SK-N-DZ (cell line): ENCODE data around the gene TEX14.
A peak's percentile ranks its signal among the peaks of the same experiment; 100 is the strongest.

Source experiments
- DNase-seq: peaks from one replicate; pipeline ENCODE4 v3.0.0-alpha.2; 2015; ENCODE audit warnings: low spot score
- small RNA-seq, 2 experiments: library from RNA; depleted of rRNA; stranded (forward); fragments of <200 nt; gene quantifications; one replicate each; pipeline ENCODE3, GENCODE V24; 2014

Gene TEX14

DNA sequence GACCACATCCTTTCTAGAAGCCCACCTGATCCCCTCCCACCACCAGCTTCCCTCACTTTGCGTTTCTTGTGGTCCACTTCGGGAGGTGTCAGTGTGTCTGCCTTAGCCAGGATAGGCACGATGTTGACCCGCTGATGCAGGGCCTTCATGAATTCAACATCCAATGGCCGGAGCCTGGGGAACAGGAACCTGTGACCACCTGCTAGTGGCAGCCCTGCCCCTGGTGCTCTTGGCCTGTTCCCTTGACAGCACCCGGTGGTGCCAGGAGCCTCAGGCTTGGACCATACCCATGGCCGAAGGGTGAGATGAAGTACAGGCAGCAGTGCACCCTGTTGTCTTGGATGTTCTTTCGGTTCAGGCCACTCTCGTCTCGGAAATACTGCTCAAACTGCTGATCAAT is 170.2 kb downstream of the TEX14 start:
- no peak for DNase-seq

DNA sequence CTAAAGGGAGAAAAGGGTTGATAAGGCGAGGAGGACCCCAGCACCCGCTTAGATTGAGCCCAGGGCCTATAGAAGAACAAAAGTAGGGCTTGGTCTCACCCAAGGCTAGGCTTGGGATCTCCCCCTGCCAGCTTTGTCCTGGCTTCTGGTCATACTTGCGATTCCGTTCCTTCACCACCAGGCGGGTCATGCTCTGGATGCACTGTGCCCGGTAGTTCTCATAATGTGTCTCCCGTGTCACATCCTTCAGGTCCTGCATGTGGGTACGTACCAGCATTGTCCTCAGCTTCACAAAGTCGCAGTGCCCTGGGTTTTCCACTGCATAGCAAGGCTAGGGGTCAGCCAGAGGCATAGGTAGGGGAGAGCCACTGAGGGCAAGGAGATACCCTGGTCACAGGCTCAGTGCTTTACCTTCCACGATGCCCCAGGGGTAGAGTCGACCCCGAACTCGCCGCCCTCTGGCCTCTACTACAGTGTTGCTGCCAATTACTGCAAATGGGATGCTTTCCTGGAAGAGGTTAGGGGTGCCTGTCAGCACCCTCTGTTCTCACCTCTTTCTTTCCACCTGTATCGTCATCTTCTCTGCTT is 170.9 kb downstream of the TEX14 start:
- peak; percentile 66 for DNase-seq

DNA sequence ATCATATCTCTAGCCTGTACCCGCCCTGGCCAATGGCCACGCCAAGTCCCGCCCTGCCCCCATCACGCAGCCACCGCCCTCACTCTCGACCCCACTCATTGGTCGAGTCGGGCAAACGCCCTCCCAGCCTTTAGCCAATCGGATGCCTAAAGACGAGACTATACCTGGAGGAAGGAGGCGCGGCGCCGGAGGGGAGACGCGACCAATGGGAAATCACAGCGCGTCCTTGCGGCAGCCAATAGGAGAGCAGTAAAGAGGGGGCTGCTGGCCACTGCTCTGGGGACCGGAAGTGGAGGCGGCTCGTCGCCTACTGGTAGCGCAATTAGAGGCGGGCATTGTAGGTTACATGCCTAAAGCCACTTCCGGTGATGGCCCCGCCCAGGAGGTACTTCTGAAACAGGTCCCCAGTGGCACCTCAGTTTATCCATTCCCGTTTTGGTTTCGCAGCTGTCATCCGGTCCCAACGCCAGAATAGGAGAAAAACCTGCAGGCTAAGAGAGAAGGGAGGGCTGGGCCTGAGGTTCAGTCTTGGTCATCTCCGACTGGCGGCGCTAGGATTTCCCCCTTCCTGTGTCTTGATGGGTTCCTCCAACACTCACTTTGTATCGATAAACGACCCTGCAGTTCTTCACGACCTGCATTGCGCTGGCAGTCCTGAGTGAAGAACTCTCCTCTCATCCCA is 173.8 kb downstream of the TEX14 start:
- peak; percentile 100 for DNase-seq

DNA sequence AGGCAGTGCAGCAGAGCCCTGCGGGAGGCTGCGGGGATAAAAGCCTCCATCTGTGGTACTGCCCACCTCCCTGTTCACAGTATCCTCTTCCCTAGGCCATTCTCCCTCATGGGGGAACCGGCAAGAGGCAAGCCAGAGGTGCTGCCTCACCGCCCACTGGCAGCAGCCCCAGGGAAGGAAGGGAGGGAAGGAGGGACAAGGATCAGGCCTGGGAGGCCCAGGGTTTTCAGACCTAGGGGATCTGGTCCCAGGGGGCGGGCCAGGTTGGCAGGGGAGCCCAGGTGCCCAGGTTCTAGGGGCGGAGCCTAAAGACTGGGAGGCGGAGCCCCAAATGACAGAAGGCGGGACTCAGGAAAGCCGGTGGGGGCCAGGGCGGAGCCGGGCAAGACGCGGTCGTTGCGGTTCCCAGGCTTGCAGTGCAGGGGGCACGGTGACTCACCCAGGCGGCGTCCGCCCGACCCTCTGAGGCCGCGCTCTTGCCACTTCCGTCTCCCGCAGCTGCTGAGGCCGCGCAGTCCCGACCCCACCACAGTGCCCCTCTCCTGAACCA is 174.4 kb downstream of the TEX14 start:
- DNase-seq, result no peak

DNA sequence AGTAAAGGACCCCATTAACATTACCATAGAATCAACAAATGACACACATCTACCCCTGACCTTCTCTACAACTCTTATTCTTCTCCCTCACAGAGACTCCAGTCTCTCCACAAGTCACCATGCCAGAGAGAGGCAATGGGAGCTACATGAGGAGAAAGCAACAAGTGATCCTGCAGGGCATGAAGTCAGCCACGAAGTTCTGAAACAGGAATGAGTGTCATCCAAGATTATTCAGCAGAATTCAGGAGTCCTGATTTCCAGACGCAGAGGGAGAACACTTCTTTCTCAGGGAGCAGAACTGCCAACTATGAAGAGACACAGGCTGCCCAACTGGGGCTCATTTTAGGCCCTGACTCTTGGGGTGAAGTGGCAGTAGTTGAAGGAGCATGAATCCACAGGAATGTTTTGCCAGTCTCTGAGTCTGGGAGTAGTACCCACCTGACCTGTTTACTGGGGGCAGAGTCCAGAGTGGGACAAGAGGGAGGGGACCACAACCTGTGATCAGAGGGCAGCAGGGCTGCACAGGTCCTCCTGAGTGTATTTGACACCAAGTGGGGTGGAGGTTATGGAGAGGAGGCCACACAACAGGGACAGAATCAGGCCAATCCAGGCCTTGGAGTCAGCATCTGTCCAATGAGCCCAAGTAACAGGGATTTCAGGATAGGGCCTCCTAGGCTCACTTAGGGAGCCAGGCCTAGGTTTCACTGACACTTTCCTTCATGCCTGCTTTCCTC is 175.0 kb downstream of the TEX14 start:
- DNase-seq, result no peak

DNA sequence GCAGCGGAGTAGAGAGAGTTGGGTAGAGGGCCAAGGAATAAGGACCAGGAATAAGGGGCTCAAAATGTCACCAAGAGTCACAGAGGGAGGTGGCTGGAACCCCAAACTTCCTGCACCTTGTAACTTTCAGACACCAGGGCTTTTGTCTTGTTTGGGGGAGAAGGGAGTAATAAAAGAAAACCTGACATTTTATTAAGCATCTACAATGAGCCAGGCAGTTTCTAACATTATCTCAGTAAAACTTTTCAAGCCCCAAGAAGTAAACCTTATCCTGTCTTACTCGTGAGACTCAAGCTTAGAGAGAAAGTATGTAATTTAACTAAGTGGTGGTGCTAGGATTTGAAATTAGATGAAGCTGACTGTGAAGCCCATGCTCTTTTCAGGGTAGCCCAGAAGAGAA is 176.6 kb downstream of the TEX14 start:
- DNase-seq, result no peak

DNA sequence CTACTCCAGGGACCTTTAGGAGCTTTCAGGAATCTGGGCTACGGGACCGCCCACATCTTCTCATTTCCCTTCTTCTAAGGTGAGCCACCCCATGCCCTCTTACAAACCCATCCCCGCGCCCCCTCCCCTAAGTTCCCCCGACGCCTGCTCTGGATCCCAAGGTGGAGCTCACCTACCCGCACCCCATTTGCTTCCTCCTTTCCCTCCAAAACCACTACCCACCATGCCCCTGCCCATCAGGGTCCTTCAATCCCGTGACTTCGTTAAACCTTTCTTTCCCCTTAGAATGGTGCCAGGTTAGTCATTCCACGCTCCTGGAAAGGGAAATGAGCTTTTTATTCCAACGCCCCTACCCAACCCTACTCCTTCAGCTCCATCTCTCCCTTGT is 177.1 kb downstream of the TEX14 start:
- DNase-seq, result no peak

DNA sequence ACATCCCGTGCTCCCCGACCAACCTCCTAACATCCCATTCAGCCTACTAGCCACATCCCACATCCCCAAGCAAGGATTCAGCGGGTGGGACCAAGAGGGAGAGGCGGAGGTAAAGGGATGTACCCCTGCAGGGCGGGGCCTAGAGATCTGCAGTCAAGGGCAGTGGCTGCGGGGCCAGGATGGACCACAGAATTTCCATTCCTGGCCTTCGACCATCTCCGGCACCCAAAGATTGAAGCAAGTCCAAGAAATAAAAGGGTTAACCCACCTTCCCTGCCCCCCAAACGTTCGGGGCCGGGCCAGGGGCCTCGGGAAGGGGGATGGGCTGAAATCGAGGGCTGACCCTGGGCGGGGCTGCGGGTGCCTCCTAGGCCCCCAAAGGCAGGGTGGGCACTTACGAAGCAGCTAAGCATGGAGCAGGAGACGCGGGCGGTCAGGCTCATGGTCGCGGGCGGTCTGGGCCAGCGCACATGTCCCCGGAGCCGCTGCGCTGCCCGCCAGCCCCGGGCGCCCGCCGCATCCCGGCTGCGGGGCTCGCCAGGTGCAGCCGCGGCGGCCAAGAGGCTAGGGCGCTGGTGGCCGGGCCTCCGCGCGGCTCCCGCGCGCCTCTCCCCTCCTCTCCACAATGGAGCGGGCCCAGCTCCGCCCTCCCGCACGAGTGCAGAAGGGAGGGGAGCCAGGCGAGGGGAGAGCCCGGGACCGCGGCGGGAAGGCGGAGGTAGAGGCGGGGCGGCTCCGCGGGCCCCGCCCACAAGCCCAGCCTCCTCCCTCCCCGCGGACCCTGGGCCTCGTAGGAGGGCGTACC is 177.7 kb downstream of the TEX14 start, which contains the start of gene MTMR4:
Gene MTMR4, minus strand, starts transcription at position 674 of the 805 bp plus-strand sequence. Its CDS starts 231 bp downstream, at position 443.
- peak; percentile 91 for DNase-seq

DNA sequence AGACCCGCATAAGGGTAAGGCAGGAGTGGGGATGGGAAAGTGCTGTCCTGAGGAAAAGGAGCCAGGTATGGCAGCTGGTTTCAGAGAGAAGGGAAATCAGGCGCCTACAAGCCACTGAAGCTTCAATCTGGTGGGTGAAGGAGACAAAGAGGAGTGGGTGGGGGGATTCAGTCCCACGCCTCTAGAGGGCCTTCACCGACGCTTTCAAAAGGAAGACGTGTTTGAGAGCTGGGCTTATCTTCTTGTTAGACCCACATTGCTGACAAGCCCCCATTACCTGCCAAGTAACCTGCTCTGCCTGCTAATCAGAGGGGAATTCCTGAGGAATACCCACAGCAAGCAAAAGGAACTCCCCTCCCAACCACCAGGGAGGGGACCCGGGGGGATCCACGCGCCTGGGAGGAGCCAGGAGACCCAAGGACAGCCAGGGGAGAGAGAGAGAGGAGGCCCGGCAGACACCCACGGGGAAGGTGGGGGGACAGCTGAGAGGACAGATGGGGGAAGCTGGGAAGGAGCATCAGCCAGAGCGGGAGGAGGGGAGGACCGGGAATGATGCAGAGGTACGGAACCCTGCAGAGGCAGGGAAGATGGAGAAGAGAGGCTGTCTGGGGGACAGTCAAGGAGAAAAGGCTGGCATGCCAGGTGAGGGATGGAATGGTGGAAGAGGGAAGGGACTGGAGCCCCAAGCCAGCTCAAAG is 178.4 kb downstream of the TEX14 start:
- DNase-seq, result peak; percentile 45

DNA sequence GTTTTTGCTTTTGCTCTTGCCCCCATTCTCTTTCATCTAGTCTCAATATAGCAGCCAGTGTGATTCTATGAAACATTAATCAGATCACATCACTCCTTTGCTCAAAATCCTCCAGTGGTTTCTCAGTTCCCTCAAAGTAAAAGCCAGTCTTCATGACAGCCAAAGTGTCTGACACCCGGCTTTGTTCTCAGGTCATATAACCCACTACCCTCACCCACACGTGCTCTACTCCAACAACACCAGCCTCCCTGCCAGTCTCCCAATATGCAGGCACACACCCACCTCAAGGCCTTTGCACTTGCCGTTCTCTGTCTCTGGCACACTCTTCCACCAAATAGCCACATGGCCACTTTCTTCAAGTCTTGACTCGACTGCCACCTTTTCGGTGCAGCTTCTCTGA is 181.8 kb downstream of the TEX14 start:
- DNase-seq, result no peak

DNA sequence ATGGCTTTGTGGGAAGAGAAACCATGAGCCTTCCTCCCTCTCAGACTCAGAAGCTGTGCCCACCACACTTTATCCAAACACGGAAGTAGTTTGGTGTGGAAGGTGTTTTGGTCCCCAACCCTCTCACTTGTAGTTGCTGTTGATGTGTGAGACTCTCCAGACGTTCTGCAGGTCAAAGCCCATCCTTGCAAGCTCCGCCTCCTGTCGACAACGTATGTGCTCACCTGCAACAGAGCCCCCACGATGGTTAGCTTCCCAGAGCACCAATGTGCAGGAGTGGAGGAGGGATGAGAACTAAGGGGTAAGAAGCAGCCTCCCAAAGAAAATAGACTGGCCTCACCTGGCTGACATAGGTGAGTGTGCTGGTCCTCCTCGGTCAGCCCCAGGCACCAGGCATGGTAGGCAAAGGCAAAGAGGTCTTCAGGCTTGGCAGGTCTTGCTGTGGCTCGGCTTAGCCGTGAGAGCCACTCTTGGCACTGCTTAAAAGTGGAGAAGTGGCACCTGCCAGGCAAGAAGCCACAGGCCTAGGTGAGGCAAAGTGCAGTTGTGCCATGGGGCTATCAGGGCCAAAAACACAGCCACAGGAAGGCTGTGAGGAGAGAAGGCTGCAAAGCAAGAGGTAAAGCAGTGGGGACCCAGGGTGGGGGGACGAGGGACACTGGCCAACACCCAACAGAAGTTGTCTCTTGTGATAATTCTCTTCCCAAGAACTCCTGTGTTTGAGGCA is 183.3 kb downstream of the TEX14 start:
- no peak for DNase-seq

DNA sequence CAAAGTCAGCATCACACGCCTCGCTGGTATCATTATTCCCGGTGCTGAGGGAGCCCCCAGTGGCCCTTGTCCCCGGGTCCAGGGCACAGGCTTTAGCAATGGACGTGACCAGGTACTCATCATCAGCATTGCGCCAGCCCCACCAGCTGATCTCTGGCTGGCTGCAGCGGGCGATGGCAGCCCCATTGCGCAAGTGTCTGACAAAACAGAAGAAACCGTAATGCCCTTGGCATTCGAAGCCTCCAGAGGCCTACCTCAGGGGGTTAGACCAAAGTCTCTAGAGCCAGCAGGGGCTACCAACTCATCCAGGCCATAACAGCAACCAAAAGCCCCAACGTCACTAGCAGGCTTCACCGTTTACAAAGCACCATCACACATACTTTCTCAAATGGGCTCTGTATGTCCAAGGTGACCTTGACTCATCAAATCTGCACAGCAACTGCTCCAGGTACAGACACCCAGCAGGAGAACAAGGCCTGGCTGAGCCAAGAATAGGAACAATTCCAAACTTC is 184.7 kb downstream of the TEX14 start:
- DNase-seq, result no peak

Small RNAs within 50 kb of the gene (small RNA-seq; reads per million reads assigned to genes)
- gene AC011195.1 (0 reads per million in 2 experiments), gene RF00012 (0.10 to 0.84 reads per million in 2 experiments), gene RNU1-108P (0.18 to 0.93 reads per million in 2 experiments), gene RNU1-52P (0.08 to 0.13 reads per million in 2 experiments), gene RNU1-85P (0.52 to 0.93 reads per million in 2 experiments)
